GM23338 (cell line): ENCODE data around the gene LRRC4B.
"Not testable (repeated sequence)": the region's sequence is repeated elsewhere in the genome, so short reads cannot be mapped to it uniquely, and the experiment has no call there.

Experiments used
- CREB1 ChIP-seq: fragments of 250-450 bp; sonication (Bioruptor Pico); IDR thresholded peaks from 2 replicates; pipeline ENCODE4 v1.5.0; 2020; ENCODE audit warnings: low read depth, mild to moderate bottlenecking, moderate library complexity
- ETS1 ChIP-seq: IDR thresholded peaks from 2 replicates; pipeline ENCODE4 v1.6.1; 2016; ENCODE audit warnings: antibody characterized with exemption
- EZH2 ChIP-seq: fragments of 200-600 bp; sonication (generic); IDR thresholded peaks from one replicate; pipeline ENCODE4 v1.8.0; 2017; ENCODE audit warnings: antibody characterized with exemption, mild to moderate bottlenecking, low read depth; ENCODE audit not compliant: unreplicated experiment
- EZH2phosphoT487 ChIP-seq: fragments of 200-600 bp; sonication (generic); IDR thresholded peaks from one replicate; pipeline ENCODE4 v1.8.1; 2018; ENCODE audit warnings: antibody characterized with exemption; ENCODE audit not compliant: unreplicated experiment
- JUNB ChIP-seq: IDR thresholded peaks from one replicate; pipeline ENCODE4 v1.6.1; 2016; ENCODE audit warnings: antibody characterized with exemption; ENCODE audit not compliant: unreplicated experiment
- NANOG ChIP-seq: IDR thresholded peaks from 2 replicates; pipeline ENCODE4 v1.6.1; 2016; ENCODE audit warnings: antibody characterized with exemption, borderline replicate concordance
- POLR2AphosphoS5 ChIP-seq: IDR thresholded peaks from 2 replicates; pipeline ENCODE4 v1.6.1; 2016; ENCODE audit warnings: antibody characterized with exemption, low read depth
- STAT1 ChIP-seq: IDR thresholded peaks from one replicate; pipeline ENCODE4 v1.6.1; 2016; ENCODE audit warnings: antibody characterized with exemption; ENCODE audit not compliant: unreplicated experiment
- ZNF114 ChIP-seq: fragments of 250-450 bp; sonication (Bioruptor Pico); IDR thresholded peaks from 2 replicates; pipeline ENCODE4 v1.5.0; 2020; ENCODE audit warnings: mild to moderate bottlenecking, moderate library complexity
- TF ChIP-seq, protein P1 (sequence below), 2 experiments: fragments of 200-600 bp in 1 of 2; sonication (generic) in 1 of 2; conservative IDR thresholded peaks; 2 replicates each; pipeline versions ENCODE4 v1.5.1 to v1.6.1; 2016 to 2017; ENCODE audit warnings: antibody characterized with exemption in 2 of 2, low read depth in 2 of 2, mild to moderate bottlenecking in 2 of 2, moderate library complexity in 1 of 2
- TF ChIP-seq, protein P2 (sequence below): IDR thresholded peaks from one replicate; pipeline ENCODE4 v1.6.1; 2018; ENCODE audit warnings: antibody characterized with exemption; ENCODE audit not compliant: unreplicated experiment

DNA sequence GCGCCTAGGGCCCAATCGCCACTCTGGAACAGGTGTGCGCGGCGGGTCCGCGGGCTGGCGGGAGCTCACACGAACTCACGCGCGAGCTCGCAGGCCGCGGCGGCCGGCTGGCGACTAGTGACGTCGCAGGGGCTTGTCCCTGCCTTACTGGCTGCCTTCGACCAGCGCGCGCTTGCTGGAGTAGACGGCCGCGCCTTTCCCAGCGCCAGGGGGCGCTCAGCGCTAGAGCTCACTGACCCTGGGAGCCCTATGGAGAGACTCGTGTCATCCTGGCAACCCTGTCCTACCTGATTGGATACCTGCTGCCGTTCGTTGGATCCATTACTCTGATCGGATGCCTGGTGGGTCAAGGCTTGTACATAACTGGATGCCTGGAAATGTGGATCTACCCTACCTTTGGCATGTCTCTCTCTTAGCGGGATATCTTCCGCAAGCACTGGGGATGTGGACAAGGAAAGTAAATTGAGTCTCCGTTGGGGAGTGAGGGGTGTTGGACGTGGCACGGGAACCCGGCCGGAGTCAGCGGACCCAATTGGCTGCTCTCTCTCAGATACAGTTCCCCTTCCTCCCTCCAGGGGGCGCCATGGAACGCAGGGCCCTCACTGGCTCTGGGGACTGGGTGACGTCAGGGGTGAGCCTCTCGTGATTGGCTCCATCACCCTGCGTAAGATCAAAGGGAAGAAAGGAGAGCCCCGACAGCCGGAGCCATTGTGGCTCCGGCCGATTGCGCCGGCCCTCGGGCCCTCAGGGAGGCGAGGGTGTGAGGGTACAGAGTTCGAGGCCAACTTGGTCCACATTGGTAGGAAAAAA is 36.2 kb upstream of the LRRC4B start:
- not testable (repeated sequence) for TF ChIP-seq POLR2AphosphoS5; JUNB; EZH2; ZNF114 (CRISPR knock-in tag); ETS1; EZH2phosphoT487; CREB1 (CRISPR knock-in tag); STAT1; NANOG
- TF ChIP-seq, protein P1, sequence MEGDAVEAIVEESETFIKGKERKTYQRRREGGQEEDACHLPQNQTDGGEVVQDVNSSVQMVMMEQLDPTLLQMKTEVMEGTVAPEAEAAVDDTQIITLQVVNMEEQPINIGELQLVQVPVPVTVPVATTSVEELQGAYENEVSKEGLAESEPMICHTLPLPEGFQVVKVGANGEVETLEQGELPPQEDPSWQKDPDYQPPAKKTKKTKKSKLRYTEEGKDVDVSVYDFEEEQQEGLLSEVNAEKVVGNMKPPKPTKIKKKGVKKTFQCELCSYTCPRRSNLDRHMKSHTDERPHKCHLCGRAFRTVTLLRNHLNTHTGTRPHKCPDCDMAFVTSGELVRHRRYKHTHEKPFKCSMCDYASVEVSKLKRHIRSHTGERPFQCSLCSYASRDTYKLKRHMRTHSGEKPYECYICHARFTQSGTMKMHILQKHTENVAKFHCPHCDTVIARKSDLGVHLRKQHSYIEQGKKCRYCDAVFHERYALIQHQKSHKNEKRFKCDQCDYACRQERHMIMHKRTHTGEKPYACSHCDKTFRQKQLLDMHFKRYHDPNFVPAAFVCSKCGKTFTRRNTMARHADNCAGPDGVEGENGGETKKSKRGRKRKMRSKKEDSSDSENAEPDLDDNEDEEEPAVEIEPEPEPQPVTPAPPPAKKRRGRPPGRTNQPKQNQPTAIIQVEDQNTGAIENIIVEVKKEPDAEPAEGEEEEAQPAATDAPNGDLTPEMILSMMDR (conservative IDR thresholded peaks at IDR 0.05; ENCODE audit: low read depth in 2 of 2): peak; percentile 33 to 43
- TF ChIP-seq, protein P2, sequence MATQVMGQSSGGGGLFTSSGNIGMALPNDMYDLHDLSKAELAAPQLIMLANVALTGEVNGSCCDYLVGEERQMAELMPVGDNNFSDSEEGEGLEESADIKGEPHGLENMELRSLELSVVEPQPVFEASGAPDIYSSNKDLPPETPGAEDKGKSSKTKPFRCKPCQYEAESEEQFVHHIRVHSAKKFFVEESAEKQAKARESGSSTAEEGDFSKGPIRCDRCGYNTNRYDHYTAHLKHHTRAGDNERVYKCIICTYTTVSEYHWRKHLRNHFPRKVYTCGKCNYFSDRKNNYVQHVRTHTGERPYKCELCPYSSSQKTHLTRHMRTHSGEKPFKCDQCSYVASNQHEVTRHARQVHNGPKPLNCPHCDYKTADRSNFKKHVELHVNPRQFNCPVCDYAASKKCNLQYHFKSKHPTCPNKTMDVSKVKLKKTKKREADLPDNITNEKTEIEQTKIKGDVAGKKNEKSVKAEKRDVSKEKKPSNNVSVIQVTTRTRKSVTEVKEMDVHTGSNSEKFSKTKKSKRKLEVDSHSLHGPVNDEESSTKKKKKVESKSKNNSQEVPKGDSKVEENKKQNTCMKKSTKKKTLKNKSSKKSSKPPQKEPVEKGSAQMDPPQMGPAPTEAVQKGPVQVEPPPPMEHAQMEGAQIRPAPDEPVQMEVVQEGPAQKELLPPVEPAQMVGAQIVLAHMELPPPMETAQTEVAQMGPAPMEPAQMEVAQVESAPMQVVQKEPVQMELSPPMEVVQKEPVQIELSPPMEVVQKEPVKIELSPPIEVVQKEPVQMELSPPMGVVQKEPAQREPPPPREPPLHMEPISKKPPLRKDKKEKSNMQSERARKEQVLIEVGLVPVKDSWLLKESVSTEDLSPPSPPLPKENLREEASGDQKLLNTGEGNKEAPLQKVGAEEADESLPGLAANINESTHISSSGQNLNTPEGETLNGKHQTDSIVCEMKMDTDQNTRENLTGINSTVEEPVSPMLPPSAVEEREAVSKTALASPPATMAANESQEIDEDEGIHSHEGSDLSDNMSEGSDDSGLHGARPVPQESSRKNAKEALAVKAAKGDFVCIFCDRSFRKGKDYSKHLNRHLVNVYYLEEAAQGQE: not testable (repeated sequence)
